Activated T-cell treated with anti-CD3 and anti-CD28 coated beads, Interleukin-2, amount 50 U/mL, for 24 hours (primary cell): ENCODE measurements around the gene ZNF524.

Experiments used
- DNase-seq: peaks from one replicate; pipeline ENCODE4 v3.0.0-alpha.2; 2020
- H3K27ac Mint-ChIP-seq: 2 replicates; pipeline ENCODE4 v1.8.0; 2020; ENCODE audit warnings: mild to moderate bottlenecking, mixed read lengths
- H3K27me3 Mint-ChIP-seq: 2 replicates; pipeline ENCODE4 v1.8.0; 2020; ENCODE audit warnings: mixed read lengths
- H3K36me3 Mint-ChIP-seq: 2 replicates; pipeline ENCODE4 v1.8.0; 2020; ENCODE audit warnings: low read depth, mixed read lengths
- H3K4me1 Mint-ChIP-seq: 2 replicates; pipeline ENCODE4 v1.8.0; 2020; ENCODE audit warnings: low read depth, mixed read lengths
- H3K4me3 Mint-ChIP-seq: 2 replicates; pipeline ENCODE4 v1.8.0; 2020; ENCODE audit warnings: mild to moderate bottlenecking, moderate library complexity, mixed read lengths
- H3K9me3 Mint-ChIP-seq: 2 replicates; pipeline ENCODE4 v1.8.0; 2020; ENCODE audit warnings: mixed read lengths

ZNF524 gene

DNA sequence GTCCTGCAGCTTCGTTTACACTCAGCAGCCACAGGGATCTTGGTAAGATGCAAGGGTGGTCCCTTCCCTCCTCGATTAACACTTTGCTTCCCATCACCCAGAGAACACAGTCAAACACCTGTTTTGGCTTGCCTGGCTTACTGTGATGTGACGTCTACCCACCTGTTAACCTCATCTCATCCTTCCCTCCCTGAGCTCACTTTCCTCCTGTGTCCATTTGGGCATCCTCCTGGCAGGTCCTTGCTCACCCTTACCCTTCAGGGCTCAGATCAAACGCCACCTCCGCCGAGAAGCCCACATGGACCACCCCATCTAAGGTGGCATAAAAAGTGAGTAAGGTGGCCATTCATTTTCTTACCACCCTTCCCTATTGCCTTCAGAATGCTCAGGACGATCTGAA is 10.0 kb upstream of the ZNF524 start:
- Mint-ChIP-seq H3K27ac (no peak overlapping the region), H3K4me3 (no peak overlapping the region), H3K36me3 (peaks cover 22% of the 10 kb centered on the region), H3K27me3 (no peaks in the 10 kb centered on the region), H3K4me1 (peaks cover 25% of the 10 kb centered on the region), H3K9me3 (no peaks in the 10 kb centered on the region)
- DNase-seq, result no peak

DNA sequence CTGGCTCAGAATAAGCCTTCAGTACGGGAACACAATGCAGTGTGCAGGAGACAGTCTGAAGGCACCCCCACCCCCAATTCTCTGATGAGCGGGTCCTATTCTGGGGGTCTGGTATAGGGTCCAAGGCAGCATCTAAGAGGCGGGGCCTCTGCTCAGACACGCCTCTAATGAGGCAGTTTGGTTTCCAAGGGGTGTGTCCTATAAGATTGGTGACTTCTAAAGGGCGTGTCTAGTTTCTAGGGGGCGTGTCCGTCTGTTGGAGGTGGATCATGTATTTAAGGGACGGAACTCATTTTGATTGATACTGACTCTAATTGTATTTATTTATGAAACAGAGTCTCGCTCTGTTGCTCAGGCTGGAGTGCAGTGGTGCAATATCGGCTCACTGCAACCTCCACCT is 9.5 kb upstream of the ZNF524 start:
- H3K36me3 Mint-ChIP-seq, result peaks cover 27% of the 10 kb centered on the region
- no peak for DNase-seq
- peaks cover 20% of the 10 kb centered on the region for H3K4me1 Mint-ChIP-seq

DNA sequence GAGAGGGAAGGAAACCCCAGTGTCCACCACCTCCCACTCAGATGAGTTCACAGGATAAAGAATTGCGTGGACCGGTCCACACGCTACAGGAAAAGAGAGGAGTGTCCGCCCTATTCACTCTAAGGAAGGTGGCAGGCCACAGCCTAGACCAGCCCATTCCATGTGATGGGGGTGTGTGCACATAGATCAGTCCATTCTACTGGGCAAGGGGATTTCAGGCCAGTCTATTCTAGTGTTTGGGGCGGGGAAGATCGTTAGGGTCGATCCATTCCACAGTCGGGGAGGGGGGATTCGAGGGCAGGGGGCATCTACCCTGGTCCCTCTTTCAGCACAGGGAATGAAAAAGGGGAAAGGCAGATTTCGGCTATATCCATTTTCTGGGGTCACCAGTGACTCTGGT is 8.5 kb upstream of the ZNF524 start:
- H3K4me1 Mint-ChIP-seq, result peaks cover 14% of the 10 kb centered on the region
- H3K27ac Mint-ChIP-seq, result no peak overlapping the region
- no peaks in the 10 kb centered on the region for H3K27me3 Mint-ChIP-seq
- H3K9me3 Mint-ChIP-seq, result no peaks in the 10 kb centered on the region
- no peak for DNase-seq
- H3K4me3 Mint-ChIP-seq, result no peak overlapping the region
- peaks cover 36% of the 10 kb centered on the region for H3K36me3 Mint-ChIP-seq

More for the DNA sequence above, 9.5 kb upstream of the ZNF524 start:
- Mint-ChIP-seq H3K4me3 (no peak overlapping the region), H3K27ac (no peak overlapping the region), H3K27me3 (no peaks in the 10 kb centered on the region), H3K9me3 (no peaks in the 10 kb centered on the region)

DNA sequence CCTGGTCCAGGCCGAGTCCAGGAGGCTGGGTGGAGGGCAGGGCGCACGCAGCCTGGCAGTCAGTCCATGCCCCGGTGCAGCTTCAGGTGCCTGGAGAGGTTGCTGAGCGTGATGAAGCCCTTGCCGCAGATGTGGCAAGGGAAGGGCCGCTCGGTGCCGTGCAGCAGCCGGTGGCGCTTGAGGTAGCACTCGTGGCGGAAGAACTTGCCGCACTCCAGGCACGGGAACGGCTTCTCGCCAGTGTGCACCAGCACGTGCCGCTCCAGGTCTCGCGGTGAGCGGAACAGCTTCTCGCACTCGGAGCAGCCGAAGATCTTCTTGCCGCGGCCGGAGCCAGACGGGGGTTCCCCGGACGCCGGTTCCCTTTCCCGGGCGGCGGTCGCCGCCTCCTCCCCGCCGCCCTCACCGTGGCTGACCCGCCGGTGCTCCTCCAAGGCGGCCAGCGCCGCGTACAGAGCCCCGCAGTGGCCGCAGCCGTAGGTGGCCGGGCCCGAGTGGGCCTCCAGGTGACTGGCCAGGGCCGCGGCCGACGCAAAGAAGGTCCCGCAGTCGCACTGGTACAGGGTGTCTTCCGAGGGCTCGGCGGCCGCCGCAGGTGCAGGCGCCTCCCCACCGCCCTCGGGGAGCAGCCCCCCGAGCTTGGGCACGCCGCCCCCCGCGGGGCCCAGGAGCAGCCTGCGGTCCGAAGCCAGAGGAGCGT is 7.5 kb upstream of the ZNF524 start:
- H3K27ac Mint-ChIP-seq, result no peak overlapping the region
- peaks cover 8% of the 10 kb centered on the region for H3K4me1 Mint-ChIP-seq
- no peaks in the 10 kb centered on the region for H3K9me3 Mint-ChIP-seq
- DNase-seq, result no peak
- H3K4me3 Mint-ChIP-seq, result no peak overlapping the region
- no peaks in the 10 kb centered on the region for H3K27me3 Mint-ChIP-seq
- H3K36me3 Mint-ChIP-seq, result peaks cover 45% of the 10 kb centered on the region

DNA sequence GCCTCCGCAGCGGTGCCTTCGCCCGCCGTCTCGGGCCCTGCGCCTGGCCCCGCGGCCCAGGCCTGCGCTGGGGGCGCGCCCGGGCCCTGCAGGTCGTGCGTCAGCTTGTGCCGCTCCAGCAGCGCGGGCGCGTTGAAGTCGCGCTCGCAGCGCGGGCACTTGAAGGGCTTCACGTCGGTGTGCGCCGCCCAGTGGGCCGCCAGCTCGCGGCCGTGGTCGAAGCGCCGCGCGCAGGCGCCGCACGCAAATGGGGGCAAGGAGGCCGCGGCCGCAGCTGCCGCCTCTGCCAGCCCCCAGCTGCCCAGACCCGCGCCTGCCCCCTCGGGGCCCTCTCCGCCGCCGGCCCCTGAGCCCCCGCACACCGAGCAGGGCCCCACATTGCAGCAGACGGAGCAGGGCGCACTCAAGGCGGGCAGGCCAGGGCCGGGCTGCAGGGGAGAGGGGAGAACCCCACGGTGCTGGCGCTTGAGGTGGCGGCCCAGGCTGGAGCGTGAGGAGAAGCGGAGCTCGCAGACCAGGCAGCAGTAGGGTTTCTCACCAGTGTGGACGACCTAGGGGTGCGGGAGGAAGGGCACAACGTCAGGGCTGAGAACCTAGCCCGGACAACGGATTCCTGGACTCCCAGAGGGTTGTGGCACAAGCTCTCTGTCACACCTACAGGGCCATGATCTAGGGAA is 6.9 kb upstream of the ZNF524 start:
- H3K27ac Mint-ChIP-seq, result no peak overlapping the region
- no peaks in the 10 kb centered on the region for H3K27me3 Mint-ChIP-seq
- no peak for DNase-seq
- H3K4me3 Mint-ChIP-seq, result no peak overlapping the region
- H3K4me1 Mint-ChIP-seq, result peaks cover 10% of the 10 kb centered on the region
- H3K9me3 Mint-ChIP-seq, result no peaks in the 10 kb centered on the region
- peaks cover 51% of the 10 kb centered on the region for H3K36me3 Mint-ChIP-seq

DNA sequence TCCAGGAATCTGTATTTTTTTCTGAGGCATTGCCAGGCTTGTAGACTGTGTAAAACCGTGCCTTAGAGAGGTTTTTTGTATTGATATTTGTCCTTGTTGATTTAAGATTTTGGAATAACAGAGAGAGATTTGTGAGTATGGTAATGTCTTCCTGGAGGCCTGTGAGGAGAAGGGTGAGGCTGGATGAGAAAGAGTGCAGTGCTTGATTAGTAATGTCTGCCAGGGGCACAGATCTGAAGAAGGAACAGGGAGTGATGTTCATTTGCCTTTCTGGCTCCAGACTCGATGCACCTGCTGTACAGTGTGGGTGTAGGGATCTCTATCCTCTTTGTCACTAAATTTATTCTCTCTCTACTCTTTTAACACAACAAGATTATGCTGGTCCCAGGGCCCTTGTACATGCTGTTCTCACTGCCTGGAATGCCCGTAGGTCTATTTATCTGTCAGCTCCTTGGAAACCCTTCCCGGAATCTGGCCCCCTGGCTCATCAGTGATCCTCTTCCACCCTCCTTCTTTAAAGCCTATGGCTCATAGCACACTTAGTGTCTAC is 5.0 kb upstream of the ZNF524 start:
- Mint-ChIP-seq H3K9me3 (peaks cover 4% of the 10 kb centered on the region), H3K27me3 (no peaks in the 10 kb centered on the region), H3K36me3 (peaks cover 60% of the 10 kb centered on the region), H3K27ac (no peak overlapping the region), H3K4me3 (no peak overlapping the region), H3K4me1 (peaks cover 14% of the 10 kb centered on the region)
- DNase-seq, result no peak

DNA sequence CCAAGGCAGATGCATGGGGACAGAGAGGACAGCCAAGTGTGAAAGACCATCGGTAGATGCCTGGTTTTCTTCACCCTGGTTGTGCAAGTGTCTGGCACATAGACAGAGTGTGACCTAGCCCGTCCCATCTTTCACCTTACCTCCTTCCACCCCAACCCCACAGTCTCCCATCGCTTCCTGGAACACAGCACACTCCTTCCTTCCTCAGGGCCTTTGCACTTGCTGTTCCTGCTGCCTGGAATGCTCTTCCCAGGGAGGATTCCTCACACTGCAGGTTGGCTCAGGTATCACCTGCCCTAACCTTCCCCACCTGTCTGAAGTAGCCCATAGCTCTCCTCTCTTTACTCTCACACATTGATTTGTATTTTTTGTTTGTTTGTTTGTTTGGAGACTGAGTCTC is 3.8 kb upstream of the ZNF524 start:
- H3K4me3 Mint-ChIP-seq, result no peak overlapping the region
- no peaks in the 10 kb centered on the region for H3K27me3 Mint-ChIP-seq
- no peak for DNase-seq
- peaks cover 4% of the 10 kb centered on the region for H3K9me3 Mint-ChIP-seq
- H3K36me3 Mint-ChIP-seq, result peaks cover 58% of the 10 kb centered on the region
- H3K27ac Mint-ChIP-seq, result no peak overlapping the region
- peaks cover 20% of the 10 kb centered on the region for H3K4me1 Mint-ChIP-seq

DNA sequence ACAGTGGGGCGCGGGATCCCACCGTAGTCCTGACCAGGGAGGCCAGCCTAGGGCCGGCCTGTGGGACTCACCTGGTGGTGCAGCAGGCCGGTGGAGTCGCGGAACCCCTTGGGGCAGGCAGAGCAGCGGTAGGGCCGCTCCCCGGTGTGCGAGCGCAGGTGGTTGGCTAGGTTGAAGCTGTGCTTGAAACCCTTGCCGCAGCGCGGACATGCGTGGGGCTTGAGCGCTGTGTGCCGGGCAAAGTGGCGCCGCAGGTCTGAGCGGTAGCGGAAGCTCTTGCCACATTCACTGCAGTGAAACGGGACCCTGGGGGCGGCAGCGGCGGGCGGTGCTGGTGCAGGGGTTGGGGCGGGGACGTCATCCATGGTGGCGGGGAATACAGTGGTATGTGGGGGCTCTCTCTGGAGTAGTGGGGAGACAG is 2.6 kb upstream of the ZNF524 start:
- Mint-ChIP-seq H3K4me1 (peaks cover 26% of the 10 kb centered on the region), H3K9me3 (peaks cover 4% of the 10 kb centered on the region), H3K36me3 (peaks cover 55% of the 10 kb centered on the region), H3K27ac (no peak overlapping the region), H3K27me3 (no peaks in the 10 kb centered on the region), H3K4me3 (no peak overlapping the region)
- DNase-seq, result no peak

DNA sequence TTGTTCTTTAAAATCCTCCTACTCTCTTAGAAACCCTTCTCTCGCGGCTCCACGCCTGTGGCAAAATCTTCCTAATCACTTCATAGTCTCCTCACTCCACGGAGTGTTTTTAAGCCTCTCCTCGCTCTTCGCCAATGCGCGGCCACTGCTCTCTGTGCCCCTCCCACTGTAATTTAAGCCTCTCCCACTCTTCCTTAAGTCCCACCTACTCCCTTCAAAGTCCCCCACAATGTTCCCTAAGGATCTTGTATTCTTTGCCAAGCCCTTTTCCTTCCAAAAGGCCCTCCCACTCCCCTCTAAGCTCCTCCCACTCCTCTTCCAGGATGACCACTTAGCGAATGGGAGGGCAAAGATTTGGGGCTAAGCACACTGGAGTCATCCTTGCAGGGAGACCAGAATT is 2.1 kb upstream of the ZNF524 start:
- no peak overlapping the region for H3K4me3 Mint-ChIP-seq
- H3K9me3 Mint-ChIP-seq, result peaks cover 4% of the 10 kb centered on the region
- no peak for DNase-seq
- peaks cover 56% of the 10 kb centered on the region for H3K36me3 Mint-ChIP-seq
- H3K27ac Mint-ChIP-seq, result peak overlapping the region; percentile 29
- peaks cover 27% of the 10 kb centered on the region for H3K4me1 Mint-ChIP-seq
- no peaks in the 10 kb centered on the region for H3K27me3 Mint-ChIP-seq

DNA sequence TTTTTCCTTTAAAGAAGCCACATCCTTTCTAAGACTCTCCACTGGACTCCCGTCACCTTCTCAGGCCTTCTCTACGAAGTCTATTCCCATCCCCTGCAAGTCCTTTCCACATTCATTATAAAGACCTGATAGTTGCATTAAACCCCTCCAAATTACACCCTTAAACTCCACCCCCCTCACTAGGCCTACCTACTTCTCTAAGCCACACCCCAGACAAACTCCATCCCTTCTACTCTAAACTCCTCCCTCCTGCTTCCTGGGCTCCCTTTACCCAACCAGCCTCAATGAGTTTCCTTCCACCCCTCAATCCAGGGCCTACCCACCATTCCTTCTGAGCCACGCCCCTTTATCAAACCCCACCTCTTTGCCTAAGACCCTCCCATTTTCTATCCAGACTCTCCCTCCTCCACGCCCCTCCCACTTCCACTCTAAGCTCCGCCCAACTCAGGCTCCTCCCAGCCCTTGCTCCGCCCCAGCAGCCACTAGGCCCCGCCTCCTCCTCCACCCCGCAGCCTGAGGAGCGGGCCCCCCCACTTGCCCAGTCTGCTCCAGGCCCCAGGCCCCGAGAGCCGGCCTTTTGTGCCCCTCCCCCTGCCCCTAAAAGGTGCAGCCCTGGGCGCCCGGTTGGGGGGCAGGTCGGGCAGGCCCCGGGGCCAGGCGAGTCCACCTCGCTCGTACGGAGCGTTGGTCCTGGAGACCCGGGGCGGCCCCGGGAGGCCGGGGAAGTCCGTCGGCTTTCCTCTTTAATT is 1.2 kb upstream of the ZNF524 start:
- Mint-ChIP-seq H3K36me3 (peaks cover 56% of the 10 kb centered on the region), H3K4me1 (peaks cover 33% of the 10 kb centered on the region), H3K27ac (peak overlapping the region; percentile 100), H3K4me3 (peak overlapping the region; percentile 97), H3K9me3 (peaks cover 4% of the 10 kb centered on the region), H3K27me3 (no peaks in the 10 kb centered on the region)
- peak; percentile 98 for DNase-seq

DNA sequence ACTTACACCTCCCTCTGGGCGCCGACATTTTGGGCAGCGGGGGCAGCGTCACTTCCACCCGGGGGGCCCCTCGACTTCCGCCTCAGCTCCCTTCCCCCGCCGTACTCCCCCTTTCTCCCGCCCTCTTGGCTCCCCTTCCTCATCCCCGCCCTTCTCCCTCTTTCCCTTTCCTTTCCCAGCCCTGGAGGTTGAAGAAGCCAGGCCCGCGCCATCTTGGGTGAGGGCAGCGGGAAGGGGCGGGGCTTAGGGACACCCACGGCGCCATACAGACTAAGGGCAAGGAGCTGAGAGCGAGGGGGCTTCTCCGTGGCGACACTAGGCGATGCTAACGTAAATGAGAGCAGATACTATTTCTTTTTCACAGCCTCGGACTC is 633 bp upstream of the ZNF524 start, which contains the start of gene FIZ1:
Gene FIZ1 (minus strand): TSS at position 50 of the 374 bp plus-strand sequence. CDS start 1,652 bp downstream, outside the sequence.
- H3K27me3 Mint-ChIP-seq, result no peaks in the 10 kb centered on the region
- H3K36me3 Mint-ChIP-seq, result peaks cover 53% of the 10 kb centered on the region
- DNase-seq, result peak; percentile 98
- peaks cover 36% of the 10 kb centered on the region for H3K4me1 Mint-ChIP-seq
- peak within 1 kb of the TSS; percentile 97 for H3K4me3 Mint-ChIP-seq
- peaks cover 4% of the 10 kb centered on the region for H3K9me3 Mint-ChIP-seq
- H3K27ac Mint-ChIP-seq, result peak within 1 kb of the TSS; percentile 100

DNA sequence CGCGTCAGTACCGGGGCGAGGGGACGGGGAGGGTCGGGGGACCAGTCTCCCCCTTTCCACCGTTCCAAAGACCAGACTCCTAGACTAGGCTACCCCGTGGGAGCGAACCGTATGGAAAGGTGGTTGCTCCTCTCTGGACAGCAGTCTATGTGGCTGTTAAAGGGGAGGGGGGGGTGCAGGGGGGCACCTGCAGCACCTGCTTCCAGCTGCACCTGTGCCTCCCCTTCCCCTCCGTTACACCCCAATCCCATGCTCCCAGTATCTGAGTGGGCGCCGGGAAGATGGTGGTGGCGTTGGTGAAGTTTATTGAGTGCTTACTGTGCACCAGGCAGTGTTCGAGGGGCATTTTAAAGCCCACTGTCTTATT is 557 bp downstream of the ZNF524 start:
- H3K9me3 Mint-ChIP-seq, result peaks cover 4% of the 10 kb centered on the region
- H3K27me3 Mint-ChIP-seq, result no peaks in the 10 kb centered on the region
- H3K4me3 Mint-ChIP-seq, result peak overlapping the region; percentile 97
- no peak for DNase-seq
- peaks cover 42% of the 10 kb centered on the region for H3K36me3 Mint-ChIP-seq
- H3K27ac Mint-ChIP-seq, result peak overlapping the region; percentile 88
- peaks cover 40% of the 10 kb centered on the region for H3K4me1 Mint-ChIP-seq

DNA sequence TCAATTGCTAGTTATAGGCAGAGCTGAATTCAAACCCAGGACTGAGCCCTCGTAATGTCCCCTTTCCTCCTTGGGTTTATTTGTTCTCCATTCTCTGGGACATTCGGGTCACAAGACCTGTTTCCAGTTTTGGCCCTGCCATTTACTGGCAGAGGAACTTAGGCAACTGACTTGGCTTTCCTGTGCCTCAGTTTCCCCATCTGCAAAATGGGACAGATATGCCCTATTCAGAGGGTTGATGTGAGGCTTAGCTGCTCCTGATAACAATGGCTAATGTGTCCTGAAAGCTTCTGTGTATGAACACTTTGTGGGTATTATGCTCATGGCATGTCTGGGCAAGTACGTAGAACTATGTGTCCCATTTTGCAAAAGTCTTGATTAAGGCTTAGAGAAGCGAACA is 996 bp downstream of the ZNF524 start:
- Mint-ChIP-seq H3K4me1 (peaks cover 41% of the 10 kb centered on the region), H3K27me3 (no peaks in the 10 kb centered on the region), H3K36me3 (peaks cover 42% of the 10 kb centered on the region), H3K27ac (peak overlapping the region; percentile 88), H3K9me3 (peaks cover 4% of the 10 kb centered on the region), H3K4me3 (peak overlapping the region; percentile 97)
- no peak for DNase-seq

DNA sequence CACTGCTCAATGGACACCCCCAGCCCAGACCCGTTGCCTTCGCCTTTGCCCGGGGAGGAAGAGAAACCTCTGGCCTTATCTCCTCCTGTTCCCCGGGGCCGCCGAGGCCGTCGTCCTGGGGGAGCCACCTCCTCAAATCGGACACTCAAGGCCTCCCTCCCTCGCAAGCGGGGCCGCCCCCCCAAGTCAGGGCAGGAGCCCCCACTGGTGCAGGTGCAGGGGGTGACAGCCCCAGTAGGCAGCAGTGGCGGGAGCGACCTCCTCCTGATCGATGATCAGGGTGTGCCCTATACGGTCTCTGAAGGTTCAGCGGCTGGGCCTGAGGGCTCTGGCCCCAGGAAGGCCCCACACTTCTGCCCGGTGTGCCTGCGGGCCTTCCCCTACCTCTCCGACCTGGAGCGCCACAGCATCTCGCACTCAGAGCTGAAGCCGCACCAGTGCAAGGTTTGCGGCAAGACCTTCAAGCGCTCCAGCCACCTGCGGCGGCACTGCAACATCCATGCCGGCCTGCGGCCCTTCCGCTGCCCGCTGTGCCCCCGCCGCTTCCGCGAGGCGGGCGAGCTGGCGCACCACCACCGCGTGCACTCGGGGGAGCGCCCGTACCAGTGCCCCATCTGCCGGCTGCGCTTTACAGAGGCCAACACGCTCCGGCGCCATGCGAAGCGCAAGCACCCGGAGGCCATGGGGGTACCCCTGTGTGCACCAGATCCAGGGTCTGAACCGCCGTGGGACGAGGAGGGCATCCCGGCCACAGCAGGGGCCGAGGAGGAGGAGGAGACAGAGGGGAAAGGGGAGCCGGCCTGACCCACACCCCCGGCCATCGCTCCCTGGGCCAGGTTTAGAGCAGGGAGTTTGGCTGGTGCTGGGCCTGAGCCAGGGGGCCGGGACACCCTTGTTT is 2.3 kb downstream of the ZNF524 start:
- no peaks in the 10 kb centered on the region for H3K27me3 Mint-ChIP-seq
- peaks cover 50% of the 10 kb centered on the region for H3K4me1 Mint-ChIP-seq

More for the DNA sequence above, 2.3 kb downstream of the ZNF524 start:
- Mint-ChIP-seq H3K9me3 (peaks cover 4% of the 10 kb centered on the region), H3K36me3 (peaks cover 41% of the 10 kb centered on the region), H3K4me3 (no peak overlapping the region), H3K27ac (no peak overlapping the region)
- no peak for DNase-seq
